ENCODE results near the gene NHS.

NHS gene

DNA sequence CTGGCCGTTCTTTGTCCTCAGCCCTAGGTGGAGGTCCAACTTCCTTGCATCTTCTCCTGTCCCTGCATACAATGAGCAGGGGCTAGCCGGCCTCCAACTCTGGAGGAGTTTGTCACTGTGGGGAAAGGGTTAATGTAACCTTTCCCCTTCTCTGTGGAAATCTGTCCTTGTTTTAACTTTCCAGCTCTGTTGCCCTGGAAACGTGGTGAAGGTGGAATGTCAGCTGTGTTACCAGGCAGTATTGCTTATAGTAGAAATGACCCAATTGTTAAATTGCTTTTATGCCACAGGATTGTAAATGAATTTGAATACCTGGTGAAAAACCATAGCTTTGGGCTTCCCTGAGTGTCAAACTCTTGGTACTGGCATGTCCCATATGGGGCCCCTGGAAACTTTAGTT lies 230.7 kb downstream of the NHS start:
- TF ChIP-seq POLR2AphosphoS5 (IDR thresholded peaks at IDR 0.05; ENCODE audit: low read depth, low read length) (no peak), TAF1 (IDR thresholded peaks at IDR 0.05; ENCODE audit: borderline replicate concordance, insufficient read depth, low read length) (no peak), REST (IDR thresholded peaks at IDR 0.05; ENCODE audit: insufficient read depth in 1 of 2, low read depth in 2 of 2, low read length in 2 of 2) (no peak), SIN3A (IDR thresholded peaks at IDR 0.05; ENCODE audit: borderline replicate concordance, insufficient read depth, low read length) (no peak), FOXP2 (optimal IDR thresholded peaks at IDR 0.05; ENCODE audit: borderline replicate concordance, extremely low read depth, extremely low read length, insufficient read depth) (no peak)

DNA sequence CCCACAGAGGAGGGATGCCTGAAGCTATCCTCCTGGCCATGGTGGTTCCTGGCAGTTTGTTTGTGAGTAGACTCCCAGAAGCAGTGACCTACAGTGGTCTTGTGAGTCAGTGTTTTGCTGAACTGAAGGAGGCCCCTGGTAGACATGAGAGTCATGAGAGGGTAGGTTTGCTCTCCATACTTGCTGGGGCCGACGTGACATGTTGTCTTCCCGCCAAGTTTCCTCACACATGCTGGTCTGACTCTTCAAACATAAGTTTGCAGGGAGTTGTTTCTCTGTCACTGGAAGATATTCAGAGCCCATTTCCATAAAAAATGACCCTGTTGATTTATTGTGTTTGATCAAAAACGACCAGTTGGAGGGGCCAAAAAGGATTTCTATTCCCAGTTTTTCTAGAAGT lies 231.2 kb downstream of the NHS start:
- no peak for TF ChIP-seq FOXP2 (optimal IDR thresholded peaks at IDR 0.05; ENCODE audit: borderline replicate concordance, extremely low read depth, extremely low read length, insufficient read depth)
- no peak for TF ChIP-seq SIN3A (IDR thresholded peaks at IDR 0.05; ENCODE audit: borderline replicate concordance, insufficient read depth, low read length)

DNA sequence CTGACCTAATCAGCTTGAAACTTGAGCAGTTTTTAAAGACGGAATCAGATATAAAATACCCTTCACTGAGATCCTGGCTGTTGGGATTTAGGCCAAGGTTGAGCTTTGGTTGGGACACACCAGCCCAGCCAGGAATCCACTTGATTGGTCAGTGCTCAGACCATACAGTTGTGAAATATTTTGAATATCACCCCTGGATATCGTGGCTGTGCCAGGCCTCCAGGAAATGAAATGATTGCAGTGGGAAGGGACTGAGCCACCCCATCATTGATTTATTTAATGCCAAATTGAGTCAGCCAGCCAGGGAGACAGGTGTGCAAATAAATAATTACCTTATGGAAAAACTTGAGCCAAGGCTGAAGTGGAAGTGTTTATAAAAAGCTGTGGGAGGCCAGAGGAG lies 233.9 kb downstream of the NHS start:
- no peak for TF ChIP-seq REST (IDR thresholded peaks at IDR 0.05; ENCODE audit: insufficient read depth in 1 of 2, low read depth in 2 of 2, low read length in 2 of 2)
- TF ChIP-seq SIN3A (IDR thresholded peaks at IDR 0.05; ENCODE audit: borderline replicate concordance, insufficient read depth, low read length) = no peak
- TF ChIP-seq FOXP2 (optimal IDR thresholded peaks at IDR 0.05; ENCODE audit: borderline replicate concordance, extremely low read depth, extremely low read length, insufficient read depth) = no peak
- TF ChIP-seq TAF1 (IDR thresholded peaks at IDR 0.05; ENCODE audit: borderline replicate concordance, insufficient read depth, low read length) = no peak
- TF ChIP-seq POLR2AphosphoS5 (IDR thresholded peaks at IDR 0.05; ENCODE audit: low read depth, low read length) = no peak

- TF ChIP-seq REST (IDR thresholded peaks at IDR 0.05; ENCODE audit: insufficient read depth in 1 of 2, low read depth in 2 of 2, low read length in 2 of 2) = no peak
- no peak for TF ChIP-seq TAF1 (IDR thresholded peaks at IDR 0.05; ENCODE audit: borderline replicate concordance, insufficient read depth, low read length)
- TF ChIP-seq FOXP2 (optimal IDR thresholded peaks at IDR 0.05; ENCODE audit: borderline replicate concordance, extremely low read depth, extremely low read length, insufficient read depth) = no peak
- no peak for TF ChIP-seq SIN3A (IDR thresholded peaks at IDR 0.05; ENCODE audit: borderline replicate concordance, insufficient read depth, low read length)
- no peak for TF ChIP-seq POLR2AphosphoS5 (IDR thresholded peaks at IDR 0.05; ENCODE audit: low read depth, low read length)
Observed at GRCh38 chrX:17610788-17611187, 235.8 kb downstream of the NHS start.

- TF ChIP-seq POLR2AphosphoS5 (IDR thresholded peaks at IDR 0.05; ENCODE audit: low read depth, low read length) (no peak), TAF1 (IDR thresholded peaks at IDR 0.05; ENCODE audit: borderline replicate concordance, insufficient read depth, low read length) (no peak), REST (IDR thresholded peaks at IDR 0.05; ENCODE audit: insufficient read depth in 1 of 2, low read depth in 2 of 2, low read length in 2 of 2) (no peak), FOXP2 (optimal IDR thresholded peaks at IDR 0.05; ENCODE audit: borderline replicate concordance, extremely low read depth, extremely low read length, insufficient read depth) (no peak), SIN3A (IDR thresholded peaks at IDR 0.05; ENCODE audit: borderline replicate concordance, insufficient read depth, low read length) (no peak)
Observed at GRCh38 chrX:17613979-17614588, 239.1 kb downstream of the NHS start.

Measured in PFSK-1 (cell line).